H1 (cell line): Measurements from ENCODE around the gene PCSK4.

Experiments used
- CEBPB ChIP-seq: IDR thresholded peaks from 2 replicates; pipeline ENCODE4 v1.6.1; 2012; ENCODE audit warnings: low read depth, low read length
- CHD2 ChIP-seq: IDR thresholded peaks from 2 replicates; pipeline ENCODE4 v1.6.1; 2012; ENCODE audit warnings: low read length, improper control_type of control experiment
- POLR2AphosphoS5 ChIP-seq: IDR thresholded peaks from 2 replicates; pipeline ENCODE4 v1.6.1; 2011; ENCODE audit warnings: low read depth, low read length
- RBBP5 ChIP-seq: IDR thresholded peaks from 2 replicates; pipeline ENCODE4 v1.7.1; 2012; ENCODE audit warnings: low read depth, mild to moderate bottlenecking, inconsistent platforms, low read length, moderate library complexity, borderline replicate concordance
- SIN3A ChIP-seq, 2 experiments: IDR thresholded peaks in 1 of 2; conservative IDR thresholded peaks in 1 of 2; 2 replicates each; pipeline ENCODE4 v1.6.1; 2011 to 2012; ENCODE audit warnings: low read length in 2 of 2, improper control_type of control experiment in 1 of 2, low read depth in 1 of 2, mild to moderate bottlenecking in 1 of 2
- TF ChIP-seq, protein P1 (sequence below), 3 experiments: IDR thresholded peaks; 1 replicate in 2 of 3; 2 replicates in 1 of 3; pipeline versions ENCODE4 v1.5.1 to v1.6.1; 2011; ENCODE audit warnings: low read length in 3 of 3, mild to moderate bottlenecking in 3 of 3, inconsistent platforms in 2 of 3, low read depth in 1 of 3, moderate library complexity in 1 of 3; ENCODE audit not compliant: insufficient read depth in 1 of 3; ENCODE audit errors: control extremely low read depth in 1 of 3
- TF ChIP-seq, protein P2 (sequence below): IDR thresholded peaks from 2 replicates; pipeline ENCODE4 v1.6.1; 2012; ENCODE audit warnings: inconsistent platforms

DNA sequence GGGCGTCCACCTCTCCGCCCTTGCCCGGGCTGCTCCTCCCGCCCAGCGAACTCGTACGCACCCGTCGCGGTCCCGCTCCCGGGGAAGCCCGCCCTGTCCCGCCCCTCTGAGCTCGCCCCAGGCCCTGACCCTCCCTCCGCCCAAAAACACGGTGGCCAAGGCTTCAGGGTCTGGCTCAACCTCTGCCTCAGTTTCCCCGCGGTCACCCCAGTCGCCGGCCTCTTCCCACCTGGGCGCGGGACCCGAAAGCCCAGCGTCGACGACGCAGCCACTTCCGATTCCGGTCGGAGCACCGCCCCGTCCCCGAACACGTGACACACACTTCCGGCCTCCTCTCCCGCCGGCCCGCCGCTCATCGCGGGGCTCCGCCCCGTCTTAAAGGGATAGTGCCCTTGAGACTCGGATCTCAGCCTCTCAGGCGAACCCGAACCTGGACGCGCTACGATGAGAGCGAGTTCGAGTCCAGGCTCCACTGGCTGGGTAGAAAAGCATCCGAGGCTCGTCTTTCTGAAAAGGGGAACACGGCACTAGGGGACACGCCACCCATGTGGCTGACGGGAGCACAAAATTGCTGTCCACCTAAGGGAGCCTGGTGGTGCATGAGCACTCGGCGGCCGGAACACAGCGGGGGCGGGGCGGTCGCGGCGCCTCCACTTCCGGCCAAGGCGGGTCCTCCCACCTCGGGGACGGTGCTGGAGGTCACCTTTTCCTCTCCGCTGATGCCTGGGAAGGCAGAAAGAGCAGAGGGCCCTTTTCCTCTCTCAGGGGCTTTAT, 11.0 kb downstream of the PCSK4 start, which contains the start of gene C19orf25:
- TF ChIP-seq RBBP5 = 0 out of 2 replicates have a peak, but pooled peaks have one; percentile 47
- TF ChIP-seq, protein P1, sequence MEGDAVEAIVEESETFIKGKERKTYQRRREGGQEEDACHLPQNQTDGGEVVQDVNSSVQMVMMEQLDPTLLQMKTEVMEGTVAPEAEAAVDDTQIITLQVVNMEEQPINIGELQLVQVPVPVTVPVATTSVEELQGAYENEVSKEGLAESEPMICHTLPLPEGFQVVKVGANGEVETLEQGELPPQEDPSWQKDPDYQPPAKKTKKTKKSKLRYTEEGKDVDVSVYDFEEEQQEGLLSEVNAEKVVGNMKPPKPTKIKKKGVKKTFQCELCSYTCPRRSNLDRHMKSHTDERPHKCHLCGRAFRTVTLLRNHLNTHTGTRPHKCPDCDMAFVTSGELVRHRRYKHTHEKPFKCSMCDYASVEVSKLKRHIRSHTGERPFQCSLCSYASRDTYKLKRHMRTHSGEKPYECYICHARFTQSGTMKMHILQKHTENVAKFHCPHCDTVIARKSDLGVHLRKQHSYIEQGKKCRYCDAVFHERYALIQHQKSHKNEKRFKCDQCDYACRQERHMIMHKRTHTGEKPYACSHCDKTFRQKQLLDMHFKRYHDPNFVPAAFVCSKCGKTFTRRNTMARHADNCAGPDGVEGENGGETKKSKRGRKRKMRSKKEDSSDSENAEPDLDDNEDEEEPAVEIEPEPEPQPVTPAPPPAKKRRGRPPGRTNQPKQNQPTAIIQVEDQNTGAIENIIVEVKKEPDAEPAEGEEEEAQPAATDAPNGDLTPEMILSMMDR (IDR thresholded peaks at IDR 0.05; ENCODE audit: control extremely low read depth in 1 of 3, insufficient read depth in 1 of 3, low read depth in 1 of 3, low read length in 3 of 3) = no peak
- TF ChIP-seq SIN3A (conservative IDR thresholded peaks at IDR 0.05 in 1 of 2, IDR thresholded peaks at IDR 0.05 in 1 of 2; ENCODE audit: low read depth in 1 of 2, low read length in 2 of 2) = peak in 1 of 2 experiments; percentile 65; a peak in 2 of 4 replicates
- no peak for TF ChIP-seq CEBPB
- no peak; the same call in 1 of the 2 replicates for TF ChIP-seq POLR2AphosphoS5
- TF ChIP-seq CHD2 = peak; percentile 54; the same call in 1 of the 2 replicates
- TF ChIP-seq, protein P2, sequence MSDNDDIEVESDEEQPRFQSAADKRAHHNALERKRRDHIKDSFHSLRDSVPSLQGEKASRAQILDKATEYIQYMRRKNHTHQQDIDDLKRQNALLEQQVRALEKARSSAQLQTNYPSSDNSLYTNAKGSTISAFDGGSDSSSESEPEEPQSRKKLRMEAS = peak; percentile 92
